Measurements from ENCODE around the gene ZBTB7C. TPM values are rescaled to one million over a fixed set of nuclear protein-coding genes. Genes with fewer than 3 reads are reported as not detected.

ZBTB7C gene
- total RNA-seq, 1 donor from 2014 or later, result 0.15 TPM

DNA sequence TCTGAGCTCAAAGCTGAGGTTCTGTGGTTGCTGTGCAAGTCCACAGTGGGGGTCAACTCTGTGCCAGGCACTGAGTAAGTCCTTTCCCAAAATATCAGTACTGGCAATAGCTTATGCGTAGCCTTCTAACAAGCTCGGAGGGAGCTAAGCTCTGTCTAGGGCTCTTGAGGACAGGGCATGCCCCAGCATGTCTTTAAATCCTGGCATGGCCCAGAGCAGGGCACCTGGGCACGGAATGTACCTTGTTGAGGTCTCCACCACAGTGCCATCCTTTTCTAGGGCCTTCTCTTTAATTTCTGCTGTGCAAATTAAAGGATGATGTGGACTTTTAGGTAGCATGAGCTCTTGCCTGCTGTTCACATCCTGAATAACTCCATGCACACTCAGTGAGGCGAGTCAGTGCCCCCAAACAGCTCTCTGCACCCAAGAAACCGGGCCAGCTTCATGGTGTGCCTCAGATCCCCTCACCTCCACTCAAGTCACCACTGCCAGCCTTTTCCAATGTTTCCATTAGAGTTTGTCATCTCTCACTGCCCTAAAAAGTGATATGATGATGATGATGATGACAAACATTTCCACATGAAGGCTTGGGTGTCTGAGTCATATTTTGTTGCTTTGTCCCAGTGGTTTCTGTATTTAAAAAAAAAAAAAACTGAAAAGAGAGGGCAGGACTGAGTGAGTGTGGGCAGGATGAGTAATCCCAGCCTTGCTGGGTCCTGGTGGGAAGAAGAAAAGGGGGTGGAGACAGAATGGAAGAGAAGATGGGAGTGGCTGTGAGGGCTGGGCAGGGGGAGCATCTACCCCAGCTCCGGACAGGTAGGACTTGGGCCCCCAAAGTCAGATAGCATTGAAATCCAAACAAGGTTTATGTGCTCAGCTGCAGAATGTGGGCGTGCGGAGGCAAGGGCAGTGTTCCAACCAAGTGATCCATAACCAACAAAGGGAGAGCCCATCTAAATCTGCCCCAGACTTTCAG is 78.9 kb downstream of the ZBTB7C start:
- Mint-ChIP-seq H3K4me1 (peaks cover 10% of the 10 kb centered on the region), H3K27me3 (ENCODE audit: insufficient read depth, low read depth) (no peaks in the 10 kb centered on the region), H3K4me3 (no peak overlapping the region), H3K36me3 (no peaks in the 10 kb centered on the region), H3K9me3 (no peaks in the 10 kb centered on the region), H3K27ac (no peak overlapping the region)
- Histone ChIP-seq H3K36me3 (no peaks in the 10 kb centered on the region), H3K9me3 (ENCODE audit: low read depth) (no peaks in the 10 kb centered on the region), H3K27ac (no peak overlapping the region), H3K4me3 (no peak overlapping the region), H3K4me2 (no peak overlapping the region), H3K4me1 (peaks cover 5% of the 10 kb centered on the region), H3K9ac (no peak overlapping the region), H2AFZ (replicated peaks) (peak overlapping the region; percentile 3), H3K27me3 (no peaks in the 10 kb centered on the region), H3F3A (ENCODE audit: low read depth) (no peaks in the 10 kb centered on the region), H3K79me2 (ENCODE audit: low read depth) (no peaks in the 10 kb centered on the region), H4K20me1 (ENCODE audit: low read depth) (no peaks in the 10 kb centered on the region)
- no peak for DNase-seq (ENCODE audit: low spot score)
- TF ChIP-seq EZH2 (IDR thresholded peaks at IDR 0.05) (no peak), EZH2phosphoT487 (IDR thresholded peaks at IDR 0.05) (no peak)

DNA sequence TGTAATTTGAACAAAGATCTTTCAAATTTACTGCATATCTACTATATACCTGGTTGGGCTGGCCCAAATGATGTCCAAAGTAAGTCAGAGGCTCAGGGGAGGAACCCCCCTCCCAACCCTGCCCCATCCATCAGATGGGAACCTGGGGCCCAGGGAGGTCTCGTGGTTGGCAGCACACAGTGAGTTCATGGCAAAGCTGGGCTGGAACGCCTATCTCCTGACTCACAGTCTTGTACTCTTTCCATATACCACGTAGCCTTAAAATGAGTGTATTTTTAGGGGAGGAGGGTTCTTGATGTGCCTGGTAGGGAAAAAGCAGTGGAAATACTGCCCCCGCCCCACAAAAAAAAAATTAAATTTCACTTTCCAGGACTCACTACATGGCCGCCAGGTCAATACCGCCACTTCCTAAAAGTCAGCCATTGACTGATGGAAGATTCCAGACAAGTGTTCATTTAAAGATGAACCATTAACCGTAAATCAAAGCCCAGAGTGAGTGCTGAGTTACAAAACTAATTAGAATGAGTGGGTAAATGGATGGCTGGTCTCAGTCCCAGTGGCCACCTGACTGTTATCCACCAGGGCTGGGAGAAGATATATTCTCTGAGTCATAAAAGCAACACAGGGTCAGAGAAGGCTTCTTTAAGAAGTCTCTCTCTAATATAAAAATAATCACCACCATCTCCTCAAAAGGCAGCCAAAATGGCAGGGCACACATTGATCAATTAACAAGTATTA is 80.5 kb downstream of the ZBTB7C start:
- Mint-ChIP-seq H3K4me1 (peaks cover 9% of the 10 kb centered on the region), H3K27me3 (ENCODE audit: insufficient read depth, low read depth) (no peaks in the 10 kb centered on the region), H3K36me3 (no peaks in the 10 kb centered on the region), H3K9me3 (no peaks in the 10 kb centered on the region), H3K4me3 (no peak overlapping the region), H3K27ac (no peak overlapping the region)
- H3K4me2 ChIP-seq, result no peak overlapping the region
- TF ChIP-seq, protein P1, sequence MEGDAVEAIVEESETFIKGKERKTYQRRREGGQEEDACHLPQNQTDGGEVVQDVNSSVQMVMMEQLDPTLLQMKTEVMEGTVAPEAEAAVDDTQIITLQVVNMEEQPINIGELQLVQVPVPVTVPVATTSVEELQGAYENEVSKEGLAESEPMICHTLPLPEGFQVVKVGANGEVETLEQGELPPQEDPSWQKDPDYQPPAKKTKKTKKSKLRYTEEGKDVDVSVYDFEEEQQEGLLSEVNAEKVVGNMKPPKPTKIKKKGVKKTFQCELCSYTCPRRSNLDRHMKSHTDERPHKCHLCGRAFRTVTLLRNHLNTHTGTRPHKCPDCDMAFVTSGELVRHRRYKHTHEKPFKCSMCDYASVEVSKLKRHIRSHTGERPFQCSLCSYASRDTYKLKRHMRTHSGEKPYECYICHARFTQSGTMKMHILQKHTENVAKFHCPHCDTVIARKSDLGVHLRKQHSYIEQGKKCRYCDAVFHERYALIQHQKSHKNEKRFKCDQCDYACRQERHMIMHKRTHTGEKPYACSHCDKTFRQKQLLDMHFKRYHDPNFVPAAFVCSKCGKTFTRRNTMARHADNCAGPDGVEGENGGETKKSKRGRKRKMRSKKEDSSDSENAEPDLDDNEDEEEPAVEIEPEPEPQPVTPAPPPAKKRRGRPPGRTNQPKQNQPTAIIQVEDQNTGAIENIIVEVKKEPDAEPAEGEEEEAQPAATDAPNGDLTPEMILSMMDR (IDR thresholded peaks at IDR 0.05), result no peak
- no peak for TF ChIP-seq EZH2phosphoT487 (IDR thresholded peaks at IDR 0.05)
- TF ChIP-seq EZH2 (IDR thresholded peaks at IDR 0.05), result no peak
- H4K20me1 ChIP-seq (ENCODE audit: low read depth), result no peaks in the 10 kb centered on the region
- H3K27me3 ChIP-seq, result no peaks in the 10 kb centered on the region
- no peak overlapping the region for H2AFZ ChIP-seq (replicated peaks)
- H3K79me2 ChIP-seq (ENCODE audit: low read depth), result no peaks in the 10 kb centered on the region
- no peaks in the 10 kb centered on the region for H3K9me3 ChIP-seq (ENCODE audit: low read depth)
- H3K36me3 ChIP-seq, result no peaks in the 10 kb centered on the region
- no peak overlapping the region for H3K27ac ChIP-seq
- H3K9ac ChIP-seq, result no peak overlapping the region
- no peak overlapping the region for H3K4me3 ChIP-seq
- no peak for DNase-seq (ENCODE audit: low spot score)
- no peaks in the 10 kb centered on the region for H3F3A ChIP-seq (ENCODE audit: low read depth)
- H3K4me1 ChIP-seq, result peaks cover 3% of the 10 kb centered on the region

DNA sequence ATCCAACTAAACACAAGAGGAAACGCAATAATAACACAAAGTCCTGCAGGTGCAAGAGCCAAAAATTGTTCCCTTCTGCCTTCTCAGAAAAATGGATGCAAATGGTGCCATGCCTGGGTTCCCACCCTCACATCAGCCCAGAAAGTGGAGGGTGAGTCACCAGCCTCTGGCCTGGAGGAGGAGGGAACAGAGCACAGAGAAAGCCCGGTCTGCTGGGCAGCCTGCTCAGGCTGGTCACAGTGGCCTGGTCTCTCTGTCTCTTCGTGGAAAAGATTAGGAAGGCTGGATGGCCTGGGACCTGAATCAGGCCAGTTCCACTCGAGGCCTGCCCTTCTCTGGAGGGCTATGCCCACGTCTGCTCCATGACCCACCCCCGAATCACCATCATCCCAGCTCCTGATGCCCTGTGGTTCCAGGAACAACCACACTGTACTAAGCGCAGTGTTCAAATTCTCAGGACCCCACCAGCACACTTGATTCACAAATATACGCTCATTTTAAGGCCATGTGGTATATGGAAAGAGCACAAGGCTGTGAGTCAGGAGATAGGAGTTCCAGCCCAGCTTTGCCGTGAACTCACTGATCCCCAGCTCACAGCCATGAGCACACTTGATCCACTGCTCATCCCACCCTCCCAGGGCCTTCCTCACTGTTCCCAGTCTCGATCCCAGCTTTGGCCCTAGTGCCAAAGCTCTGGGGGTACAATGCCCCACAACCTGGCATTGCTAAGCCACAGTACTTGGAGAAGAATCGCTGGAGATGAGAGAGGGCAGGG is 82.1 kb downstream of the ZBTB7C start:
- H3K4me1 ChIP-seq, result no peaks in the 10 kb centered on the region
- Mint-ChIP-seq H3K27me3 (ENCODE audit: insufficient read depth, low read depth) (no peaks in the 10 kb centered on the region), H3K4me1 (peaks cover 4% of the 10 kb centered on the region), H3K9me3 (no peaks in the 10 kb centered on the region), H3K27ac (no peak overlapping the region), H3K36me3 (no peaks in the 10 kb centered on the region), H3K4me3 (no peak overlapping the region)
- H3K79me2 ChIP-seq (ENCODE audit: low read depth), result no peaks in the 10 kb centered on the region
- H3K9ac ChIP-seq, result no peak overlapping the region
- no peak overlapping the region for H3K27ac ChIP-seq
- no peaks in the 10 kb centered on the region for H3K36me3 ChIP-seq
- DNase-seq (ENCODE audit: low spot score), result no peak
- no peaks in the 10 kb centered on the region for H3F3A ChIP-seq (ENCODE audit: low read depth)
- no peak overlapping the region for H3K4me3 ChIP-seq
- no peaks in the 10 kb centered on the region for H3K27me3 ChIP-seq
- no peaks in the 10 kb centered on the region for H4K20me1 ChIP-seq (ENCODE audit: low read depth)
- no peak overlapping the region for H3K4me2 ChIP-seq
- no peak for TF ChIP-seq EZH2 (IDR thresholded peaks at IDR 0.05)
- TF ChIP-seq EZH2phosphoT487 (IDR thresholded peaks at IDR 0.05), result no peak
- TF ChIP-seq, protein P1 (IDR thresholded peaks at IDR 0.05), result no peak
- H2AFZ ChIP-seq (replicated peaks), result no peak overlapping the region
- no peaks in the 10 kb centered on the region for H3K9me3 ChIP-seq (ENCODE audit: low read depth)
